HepG2 (cell line): ENCODE measurements around the gene CTBP1. TPM values are rescaled to one million over a fixed set of nuclear protein-coding genes. Genes with fewer than 3 reads are reported as not detected.

ENCODE experiments used
- ATAC-seq: fragments of 200-7000 bp; cut with Tn5 transposase; 3 replicates; pipeline ENCODE4 v1.9.1; 2020; ENCODE audit warnings: mild to moderate bottlenecking, moderate library complexity
- BruUV-seq: library from RNA; stranded (reverse); fragments of 400-500 nt; replicated peaks from 2 replicates; lab custom pipeline; 2021; lab: Mats Ljungman, UMichigan
- CTCF ChIA-PET: fragments of 300-600 bp; formaldehyde crosslinking; extraction: SDS; loops from one replicate; lab custom pipeline; 2021; ENCODE audit warnings: low total read pairs, inconsistent platforms, low intra/inter-chr PET ratio; lab: Yijun Ruan, JAX
- POLR2A ChIA-PET: fragments of 350-600 bp; sonication (Branson Sonifier 250); formaldehyde crosslinking; loops from one replicate; lab custom pipeline; 2020; ENCODE audit warnings: antibody characterized with exemption, inconsistent platforms; lab: Yijun Ruan, JAX
- DNase-seq: peaks from one replicate; pipeline ENCODE4 v3.0.0-alpha.2; 2015; ENCODE audit warnings: low spot score
- FAIRE-seq: peaks from 3 replicates; lab custom pipeline; 2011; peaks lifted over from hg19 to GRCh38; lab: Jason Lieb, UNC
- H2AFZ ChIP-seq: one replicate; pipeline ENCODE4 v1.6.1; 2011; ENCODE audit warnings: low read length, inconsistent platforms
- H3K27ac ChIP-seq: fragments of 300-600 bp; 3 replicates; pipeline ENCODE4 v1.8.0; 2011; ENCODE audit warnings: mixed run types, mild to moderate bottlenecking, mixed read lengths, low read length, inconsistent platforms; ENCODE audit not compliant: insufficient read depth; ENCODE audit errors: extremely low read length
- H3K27me3 ChIP-seq, 2 experiments: fragments of 200-600 bp in 1 of 2; 2 replicates in 1 of 2; 3 replicates in 1 of 2; pipeline versions ENCODE4 v1.6.0 to v1.8.0; 2011; ENCODE audit warnings: low read length in 2 of 2, mild to moderate bottlenecking in 2 of 2, moderate library complexity in 2 of 2, inconsistent platforms in 1 of 2; ENCODE audit not compliant: insufficient read depth in 2 of 2, control insufficient read depth in 1 of 2
- H3K36me3 ChIP-seq, 2 experiments: fragments of 200-600 bp in 1 of 2; replicated peaks in 1 of 2; 2 replicates in 1 of 2; 3 replicates in 1 of 2; pipeline versions ENCODE4 v1.5.1 to v1.8.0; 2011; ENCODE audit warnings: low read length in 2 of 2, inconsistent platforms in 1 of 2; ENCODE audit not compliant: insufficient read depth in 2 of 2, control insufficient read depth in 1 of 2
- H3K4me1 ChIP-seq: 2 replicates; pipeline ENCODE4 v1.5.1; 2012; ENCODE audit warnings: low read length, inconsistent platforms; ENCODE audit not compliant: insufficient read depth
- H3K4me2 ChIP-seq: 2 replicates; pipeline ENCODE4 v1.6.0; 2011; ENCODE audit warnings: low read depth, low read length, inconsistent platforms
- H3K4me3 ChIP-seq, 3 experiments: fragments of 200-600 bp in 1 of 3; sonication (generic), shearing (Covaris generic) in 1 of 3; replicated peaks in 1 of 3; 2 replicates each; pipeline ENCODE4 v1.5.1; 2011 to 2016; ENCODE audit warnings: low read length in 3 of 3, inconsistent platforms in 2 of 3, low read depth in 2 of 3, mild to moderate bottlenecking in 2 of 3, control low read depth in 1 of 3, mixed read lengths in 1 of 3; ENCODE audit not compliant: insufficient read depth in 1 of 3
- H3K79me2 ChIP-seq: one replicate; pipeline ENCODE4 v1.6.1; 2011; ENCODE audit warnings: low read length, inconsistent platforms; ENCODE audit not compliant: insufficient read depth
- H3K9ac ChIP-seq: 2 replicates; pipeline ENCODE4 v1.6.0; 2011; ENCODE audit warnings: mild to moderate bottlenecking, low read depth, low read length, inconsistent platforms; ENCODE audit not compliant: insufficient read depth
- H3K9me3 ChIP-seq: 2 replicates; pipeline ENCODE4 v1.5.1; 2012; ENCODE audit warnings: mild to moderate bottlenecking, low read length
- H4K20me1 ChIP-seq: 2 replicates; pipeline ENCODE4 v1.6.0; 2011; ENCODE audit warnings: inconsistent platforms, mild to moderate bottlenecking, low read length, moderate library complexity; ENCODE audit not compliant: insufficient read depth
- AGO2 ChIP-seq: fragments of 200-400 bp; formaldehyde crosslinking; optimal IDR thresholded peaks from 2 replicates; pipeline ENCODE3; 2017; ENCODE audit warnings: mild to moderate bottlenecking, low read depth, low read length, moderate library complexity
- AKAP8 ChIP-seq: sonication (generic); formaldehyde crosslinking; IDR thresholded peaks from 2 replicates; pipeline ENCODE4 v1.5.1; 2020; ENCODE audit warnings: mild to moderate bottlenecking, missing genetic modification reagents
- GZF1 ChIP-seq: sonication (generic); formaldehyde crosslinking; IDR thresholded peaks from 2 replicates; pipeline ENCODE4 v1.5.1; 2020; ENCODE audit warnings: mild to moderate bottlenecking, missing genetic modification reagents
- HNRNPL ChIP-seq: fragments of 200-400 bp; formaldehyde crosslinking; IDR thresholded peaks from 2 replicates; pipeline ENCODE4 v1.6.1; 2017; ENCODE audit warnings: mild to moderate bottlenecking, low read depth, low read length
- RARA ChIP-seq: IDR thresholded peaks from 2 replicates; pipeline ENCODE4 v1.6.1; 2016; ENCODE audit warnings: missing genetic modification reagents, missing compliant biosample characterization
- RBFOX2 ChIP-seq: fragments of 200-400 bp; formaldehyde crosslinking; IDR thresholded peaks from 2 replicates; pipeline ENCODE4 v1.6.1; 2017; ENCODE audit warnings: low read depth, mild to moderate bottlenecking, low read length
- RXRA ChIP-seq: sonication (generic); formaldehyde crosslinking; IDR thresholded peaks from 2 replicates; pipeline ENCODE4 v1.5.1; 2020; ENCODE audit warnings: missing genetic modification reagents
- SMC3 ChIP-seq: IDR thresholded peaks from 2 replicates; pipeline ENCODE4 v1.6.1; 2011; ENCODE audit warnings: low read length, improper control_type of control experiment
- ZNF101 ChIP-seq: sonication (generic); formaldehyde crosslinking; IDR thresholded peaks from 2 replicates; pipeline ENCODE4 v1.4.0; 2020; ENCODE audit warnings: mild to moderate bottlenecking, low read depth, missing genetic modification reagents, borderline replicate concordance
- ZNF205 ChIP-seq: IDR thresholded peaks from 2 replicates; pipeline ENCODE4 v1.6.1; 2018; ENCODE audit warnings: missing biosample characterization, missing genetic modification reagents
- ZNF251 ChIP-seq: sonication (generic); formaldehyde crosslinking; IDR thresholded peaks from 2 replicates; pipeline ENCODE4 v1.9.0; 2021; ENCODE audit warnings: mild to moderate bottlenecking, missing genetic modification reagents
- ZNF253 ChIP-seq: sonication (generic); formaldehyde crosslinking; IDR thresholded peaks from 2 replicates; pipeline ENCODE4 v1.8.0; 2022; ENCODE audit warnings: mild to moderate bottlenecking, missing genetic modification reagents, borderline replicate concordance
- ZNF550 ChIP-seq: sonication (generic); formaldehyde crosslinking; IDR thresholded peaks from 2 replicates; pipeline ENCODE4 v1.4.0; 2020; ENCODE audit warnings: mild to moderate bottlenecking, missing genetic modification reagents, borderline replicate concordance
- ZNF749 ChIP-seq: sonication (generic); formaldehyde crosslinking; IDR thresholded peaks from 2 replicates; pipeline ENCODE4 v1.8.0; 2022; ENCODE audit warnings: mild to moderate bottlenecking, missing genetic modification reagents, moderate library complexity, borderline replicate concordance
- WGBS: methylation state at CpG from one replicate; pipeline ENCODE4 v1.1.6; 2017; ENCODE audit warnings: low lambda C conversion rate; 5-methylcytosine and 5-hydroxymethylcytosine counted together
- in situ Hi-C: cut with HindIII; loops from 2 replicates; pipeline ENCODE4 v1.10.0; 2017; ENCODE audit warnings: low pct_unique_long_range_greater_than_20kb; ENCODE audit not compliant: extremely low pct_ligation_motif_present
- intact Hi-C: fragments of 100-400 bp; cut with micrococcal nuclease; formaldehyde crosslinking; loops from one replicate; pipeline ENCODE4 v1.10.0; 2022; ENCODE audit not compliant: unreplicated experiment
- polyA plus RNA-seq, 8 experiments: library from polyadenylated mRNA; depleted of rRNA in 3 of 8; stranded (reverse) in 7 of 8; unstranded in 1 of 8; fragments of >200 nt; fragmentation: Illumina TruSeq in 4 of 8; extraction: Trizol in 4 of 8; gene quantifications; 2 replicates each; pipeline versions ENCODE4 v1.2.1 to v1.2.3, GENCODE V29; 2011 to 2016; ENCODE audit warnings: low read depth in 4 of 8, missing spikeins in 1 of 8, mixed read lengths in 1 of 8; ENCODE audit not compliant: insufficient read depth in 1 of 8
- total RNA-seq, 5 experiments: library from RNA; depleted of rRNA; stranded (reverse); fragments of >200 nt; fragmentation: Illumina TruSeq; extraction: Trizol; gene quantifications; 2 replicates each; pipeline ENCODE4 v1.2.3, GENCODE V29; 2016; ENCODE audit warnings: low read depth in 1 of 5
- TF ChIP-seq, protein P1 (sequence below): sonication (generic); formaldehyde crosslinking; IDR thresholded peaks from 2 replicates; pipeline ENCODE4 v1.9.0; 2021; ENCODE audit warnings: missing genetic modification reagents, borderline replicate concordance
- TF ChIP-seq, protein P2 (sequence below): sonication (generic); formaldehyde crosslinking; IDR thresholded peaks from 2 replicates; pipeline ENCODE4 v1.4.0; 2020; ENCODE audit warnings: missing genetic modification reagents, borderline replicate concordance
- TF ChIP-seq, protein P3 (sequence below): sonication (generic); formaldehyde crosslinking; IDR thresholded peaks from 2 replicates; pipeline ENCODE4 v1.4.0; 2020; ENCODE audit warnings: low read depth, mild to moderate bottlenecking, missing genetic modification reagents
- TF ChIP-seq, protein P4 (sequence below): IDR thresholded peaks from 2 replicates; pipeline ENCODE4 v1.6.1; 2016

CTBP1 gene
- total and polyA plus RNA-seq, 2 of the 13 experiments (the other 11 are each of a cell fraction or from before 2014, with no cell fraction given), result 78.5 to 112 TPM

DNA sequence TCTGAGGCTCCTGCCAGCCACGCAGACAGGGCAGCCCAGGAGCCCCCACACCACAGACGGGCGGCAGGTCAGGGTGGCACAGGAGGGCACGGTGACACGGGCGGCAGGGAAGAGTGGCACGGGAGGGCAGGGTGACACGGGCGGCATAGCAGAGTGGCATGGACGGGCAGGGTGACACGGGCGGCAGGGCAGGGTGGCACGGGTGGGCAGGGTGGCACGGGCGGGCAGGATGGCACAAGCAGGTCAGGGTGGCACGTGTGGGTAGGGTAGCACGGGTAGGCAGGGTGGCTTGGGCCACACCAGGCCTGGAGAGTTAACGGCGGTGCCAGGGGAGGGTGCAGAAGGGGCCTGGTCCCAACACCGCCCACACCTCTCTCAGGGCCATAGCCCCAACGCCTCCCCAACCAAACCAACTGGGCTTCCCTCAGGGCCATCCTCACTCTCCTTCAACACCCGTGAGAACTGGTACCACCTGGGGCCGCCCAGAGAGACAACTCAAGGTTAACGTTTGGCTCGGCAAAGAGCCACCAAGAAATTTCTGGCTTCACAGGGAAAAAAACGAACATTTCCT, 3.4 kb downstream of the CTBP1 start:
- no peak for DNase-seq
- TF ChIP-seq RXRA (0 out of 2 replicates have a peak, but pooled peaks have one; percentile 35), AGO2 (peak; percentile 22), RARA (CRISPR knock-in tag) (no peak), ZNF205 (CRISPR knock-in tag) (no peak), ZNF101 (CRISPR knock-in tag) (no peak), ZNF253 (CRISPR knock-in tag) (no peak), ZNF251 (CRISPR knock-in tag) (no peak), AKAP8 (CRISPR knock-in tag) (0 out of 2 replicates have a peak, but pooled peaks have one; percentile 21), ZNF749 (no peak), GZF1 (CRISPR knock-in tag) (no peak), RBFOX2 (peak; percentile 48; the same call in 1 of the 2 replicates), HNRNPL (peak; percentile 98), ZNF550 (CRISPR knock-in tag) (no peak), SMC3 (no peak)
- TF ChIP-seq, protein P1, sequence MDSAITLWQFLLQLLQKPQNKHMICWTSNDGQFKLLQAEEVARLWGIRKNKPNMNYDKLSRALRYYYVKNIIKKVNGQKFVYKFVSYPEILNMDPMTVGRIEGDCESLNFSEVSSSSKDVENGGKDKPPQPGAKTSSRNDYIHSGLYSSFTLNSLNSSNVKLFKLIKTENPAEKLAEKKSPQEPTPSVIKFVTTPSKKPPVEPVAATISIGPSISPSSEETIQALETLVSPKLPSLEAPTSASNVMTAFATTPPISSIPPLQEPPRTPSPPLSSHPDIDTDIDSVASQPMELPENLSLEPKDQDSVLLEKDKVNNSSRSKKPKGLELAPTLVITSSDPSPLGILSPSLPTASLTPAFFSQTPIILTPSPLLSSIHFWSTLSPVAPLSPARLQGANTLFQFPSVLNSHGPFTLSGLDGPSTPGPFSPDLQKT (CRISPR knock-in tag), result no peak
- TF ChIP-seq, protein P2, sequence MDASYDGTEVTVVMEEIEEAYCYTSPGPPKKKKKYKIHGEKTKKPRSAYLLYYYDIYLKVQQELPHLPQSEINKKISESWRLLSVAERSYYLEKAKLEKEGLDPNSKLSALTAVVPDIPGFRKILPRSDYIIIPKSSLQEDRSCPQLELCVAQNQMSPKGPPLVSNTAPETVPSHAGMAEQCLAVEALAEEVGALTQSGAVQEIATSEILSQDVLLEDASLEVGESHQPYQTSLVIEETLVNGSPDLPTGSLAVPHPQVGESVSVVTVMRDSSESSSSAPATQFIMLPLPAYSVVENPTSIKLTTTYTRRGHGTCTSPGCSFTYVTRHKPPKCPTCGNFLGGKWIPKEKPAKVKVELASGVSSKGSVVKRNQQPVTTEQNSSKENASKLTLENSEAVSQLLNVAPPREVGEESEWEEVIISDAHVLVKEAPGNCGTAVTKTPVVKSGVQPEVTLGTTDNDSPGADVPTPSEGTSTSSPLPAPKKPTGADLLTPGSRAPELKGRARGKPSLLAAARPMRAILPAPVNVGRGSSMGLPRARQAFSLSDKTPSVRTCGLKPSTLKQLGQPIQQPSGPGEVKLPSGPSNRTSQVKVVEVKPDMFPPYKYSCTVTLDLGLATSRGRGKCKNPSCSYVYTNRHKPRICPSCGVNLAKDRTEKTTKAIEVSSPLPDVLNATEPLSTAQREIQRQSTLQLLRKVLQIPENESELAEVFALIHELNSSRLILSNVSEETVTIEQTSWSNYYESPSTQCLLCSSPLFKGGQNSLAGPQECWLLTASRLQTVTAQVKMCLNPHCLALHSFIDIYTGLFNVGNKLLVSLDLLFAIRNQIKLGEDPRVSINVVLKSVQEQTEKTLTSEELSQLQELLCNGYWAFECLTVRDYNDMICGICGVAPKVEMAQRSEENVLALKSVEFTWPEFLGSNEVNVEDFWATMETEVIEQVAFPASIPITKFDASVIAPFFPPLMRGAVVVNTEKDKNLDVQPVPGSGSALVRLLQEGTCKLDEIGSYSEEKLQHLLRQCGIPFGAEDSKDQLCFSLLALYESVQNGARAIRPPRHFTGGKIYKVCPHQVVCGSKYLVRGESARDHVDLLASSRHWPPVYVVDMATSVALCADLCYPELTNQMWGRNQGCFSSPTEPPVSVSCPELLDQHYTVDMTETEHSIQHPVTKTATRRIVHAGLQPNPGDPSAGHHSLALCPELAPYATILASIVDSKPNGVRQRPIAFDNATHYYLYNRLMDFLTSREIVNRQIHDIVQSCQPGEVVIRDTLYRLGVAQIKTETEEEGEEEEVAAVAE, result no peak
- TF ChIP-seq, protein P3, sequence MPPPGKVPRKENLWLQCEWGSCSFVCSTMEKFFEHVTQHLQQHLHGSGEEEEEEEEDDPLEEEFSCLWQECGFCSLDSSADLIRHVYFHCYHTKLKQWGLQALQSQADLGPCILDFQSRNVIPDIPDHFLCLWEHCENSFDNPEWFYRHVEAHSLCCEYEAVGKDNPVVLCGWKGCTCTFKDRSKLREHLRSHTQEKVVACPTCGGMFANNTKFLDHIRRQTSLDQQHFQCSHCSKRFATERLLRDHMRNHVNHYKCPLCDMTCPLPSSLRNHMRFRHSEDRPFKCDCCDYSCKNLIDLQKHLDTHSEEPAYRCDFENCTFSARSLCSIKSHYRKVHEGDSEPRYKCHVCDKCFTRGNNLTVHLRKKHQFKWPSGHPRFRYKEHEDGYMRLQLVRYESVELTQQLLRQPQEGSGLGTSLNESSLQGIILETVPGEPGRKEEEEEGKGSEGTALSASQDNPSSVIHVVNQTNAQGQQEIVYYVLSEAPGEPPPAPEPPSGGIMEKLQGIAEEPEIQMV (CRISPR knock-in tag), result no peak
- TF ChIP-seq, protein P4, sequence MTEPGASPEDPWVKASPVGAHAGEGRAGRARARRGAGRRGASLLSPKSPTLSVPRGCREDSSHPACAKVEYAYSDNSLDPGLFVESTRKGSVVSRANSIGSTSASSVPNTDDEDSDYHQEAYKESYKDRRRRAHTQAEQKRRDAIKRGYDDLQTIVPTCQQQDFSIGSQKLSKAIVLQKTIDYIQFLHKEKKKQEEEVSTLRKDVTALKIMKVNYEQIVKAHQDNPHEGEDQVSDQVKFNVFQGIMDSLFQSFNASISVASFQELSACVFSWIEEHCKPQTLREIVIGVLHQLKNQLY (CRISPR knock-in tag), result no peak

More for the DNA sequence above, 3.4 kb downstream of the CTBP1 start:
- no peaks in the 10 kb centered on the region for H3K27me3 ChIP-seq
- intact Hi-C loops (no loop called here), in situ Hi-C loops (no loop called here)
- ChIA-PET POLR2A (no interaction called here), CTCF (no interaction called here)
- H3K4me1 ChIP-seq, result peaks cover 34% of the 10 kb centered on the region
- H3K27ac ChIP-seq, result no peak overlapping the region
- no TSS peak for BruUV-seq
- 93% methylated on average over 22 of the region's 26 CpGs for WGBS
- no peaks in the 10 kb centered on the region for H3K9me3 ChIP-seq
- peaks cover 56% of the 10 kb centered on the region for H4K20me1 ChIP-seq
- H3K4me3 ChIP-seq, result no peak overlapping the region
- H3K36me3 ChIP-seq, result peaks cover 5 to 10% of the 10 kb centered on the region in 2 experiments
- H3K9ac ChIP-seq, result no peak overlapping the region
- H3K4me2 ChIP-seq, result 0 out of 2 replicates have a peak overlapping the region, but pooled peaks have one; percentile 93
- H2AFZ ChIP-seq, result no peak overlapping the region
- FAIRE-seq (no peak), ATAC-seq (no peak)
- peaks cover 77% of the 10 kb centered on the region for H3K79me2 ChIP-seq
